ENCODE data around the gene DBN1. TPM values are rescaled to one million over a fixed set of nuclear protein-coding genes. Genes with fewer than 3 reads are reported as not detected.

The DBN1 gene
- total and polyA plus RNA-seq, 5 donors from 2014 or later: 0.13 to 2.3 TPM; not detected in 3

DNA sequence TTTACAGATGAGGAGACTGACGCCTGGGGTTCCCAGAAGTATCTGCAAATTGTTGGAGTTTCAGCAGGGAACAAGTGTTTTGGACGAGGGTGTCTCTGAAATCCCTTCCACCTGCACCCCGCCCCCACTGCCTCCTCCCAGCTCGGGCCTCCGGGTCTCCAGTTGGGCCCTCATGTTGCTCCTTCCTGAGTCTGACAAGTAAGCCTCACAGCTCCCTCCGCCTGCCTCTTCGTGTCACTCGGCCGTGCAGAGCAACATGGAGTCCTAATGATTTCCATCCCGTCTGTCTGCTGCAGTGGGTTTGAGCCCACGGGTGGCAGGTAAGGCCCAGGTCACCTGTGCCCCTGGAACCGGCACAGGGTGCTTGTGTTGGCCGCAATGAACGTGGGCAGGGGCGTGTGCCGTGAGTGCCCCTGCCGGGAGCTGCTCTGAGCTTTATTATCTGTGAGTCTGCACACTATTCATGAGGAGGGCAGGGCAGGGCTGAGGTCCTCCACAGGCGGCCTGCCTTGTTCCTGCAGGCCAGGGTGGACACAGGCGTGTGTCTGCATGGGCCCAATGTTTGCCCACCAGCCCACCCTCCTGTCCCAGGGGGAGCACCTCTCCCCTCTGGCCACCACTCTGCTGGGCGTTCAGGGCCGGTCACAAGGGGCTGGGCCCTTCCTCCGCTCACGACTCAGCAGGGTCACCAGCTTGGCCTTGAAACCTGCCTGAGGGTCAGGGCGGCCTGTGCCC, 30.1 kb upstream of the DBN1 start:
- Histone ChIP-seq H3K4me3 (ENCODE audit: low read depth, low read length) (no peak overlapping the region), H3K27ac (ENCODE audit: insufficient read depth, low read length, poor library complexity, severe bottlenecking) (no peak overlapping the region), H3K27me3 (ENCODE audit: control insufficient read depth, insufficient read depth, low read length) (peaks cover 2% of the 10 kb centered on the region), H3K36me3 (ENCODE audit: control insufficient read depth, insufficient read depth, low read length) (no peaks in the 10 kb centered on the region), H3K4me1 (ENCODE audit: control insufficient read depth, insufficient read depth, low read length, poor library complexity, severe bottlenecking) (peaks cover 4% of the 10 kb centered on the region), H3K9me3 (ENCODE audit: control insufficient read depth in 2 of 2, low read length in 2 of 2) (no peaks in the 10 kb centered on the region)
- DNase-seq: no peak
- ATAC-seq (ENCODE audit: low read depth in 2 of 2): no peak
- Mint-ChIP-seq H3K4me3 (no peak overlapping the region), H3K4me1 (peaks cover 0 to 11% (median 6%) of the 10 kb centered on the region in 4 donors), H3K27me3 (peaks cover 7% of the 10 kb centered on the region), H3K36me3 (no peaks in the 10 kb centered on the region), H3K27ac (peak overlapping the region in 1 of 3 donors; percentile 26), H3K9me3 (no peaks in the 10 kb centered on the region)

DNA sequence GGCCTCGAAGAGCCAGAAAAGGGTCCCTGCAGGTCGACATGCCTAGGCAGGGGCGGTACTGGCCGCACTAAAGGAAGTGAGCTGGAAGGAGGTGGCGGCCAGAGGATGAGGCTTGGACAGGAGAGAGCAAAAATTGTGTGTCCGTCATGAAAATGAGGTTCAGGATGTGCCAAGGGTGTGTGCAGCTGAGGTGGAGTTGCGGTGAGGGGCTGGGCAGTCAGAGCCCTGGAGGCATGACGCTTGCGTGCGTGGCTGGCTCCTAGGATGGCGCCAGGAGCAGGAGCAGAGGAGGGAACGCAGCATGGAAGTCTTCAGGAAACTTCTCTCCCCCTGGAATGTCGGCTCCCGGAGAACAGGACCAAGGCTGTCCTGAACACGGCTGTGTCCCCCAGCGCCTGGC, 29.5 kb upstream of the DBN1 start:
- H3K36me3 Mint-ChIP-seq: no peaks in the 10 kb centered on the region

DNA sequence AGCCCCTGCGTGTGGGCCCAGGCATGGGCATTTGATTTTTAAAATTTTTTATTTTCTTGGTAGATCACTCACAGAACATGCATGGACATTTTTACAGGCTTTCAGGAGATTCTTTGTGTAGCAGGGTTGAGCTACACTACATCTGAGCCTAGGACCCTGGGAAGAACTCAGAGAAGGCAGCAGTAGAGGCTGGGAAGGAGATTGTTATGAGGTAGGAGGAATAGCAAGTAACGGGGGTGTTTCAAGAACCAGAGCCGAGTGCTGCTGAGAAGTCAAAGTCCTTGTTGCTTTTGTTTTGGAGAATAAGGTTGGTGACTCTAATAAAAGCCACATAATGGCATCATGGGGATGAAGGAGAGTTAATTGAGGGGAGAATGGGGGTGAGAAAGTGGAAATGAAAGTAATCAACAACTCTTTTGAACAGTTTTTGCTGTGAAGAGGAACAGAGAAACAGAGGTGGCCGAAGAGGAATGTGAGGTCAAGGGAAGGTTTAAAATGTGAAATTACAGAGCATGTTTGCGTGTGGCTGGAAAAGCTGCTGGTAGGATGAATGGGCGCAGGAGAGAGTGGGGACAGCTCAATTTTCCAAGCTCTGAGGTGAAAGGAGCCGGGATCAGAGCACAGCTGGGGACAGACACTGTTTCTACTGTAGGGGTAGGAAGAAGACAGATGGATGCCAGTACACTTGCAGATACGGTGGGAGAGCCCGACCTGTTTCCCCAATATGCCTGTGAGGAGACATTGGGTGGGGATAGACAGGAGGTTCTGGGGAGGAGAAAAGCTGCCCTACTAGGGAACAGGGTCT, 28.6 kb upstream of the DBN1 start:
- no peaks in the 10 kb centered on the region for H3K9me3 ChIP-seq (ENCODE audit: control insufficient read depth in 2 of 2, low read length in 2 of 2)
- H3K9me3 Mint-ChIP-seq: no peaks in the 10 kb centered on the region
- H3K27ac ChIP-seq (ENCODE audit: insufficient read depth, low read length, poor library complexity, severe bottlenecking): no peak overlapping the region
- peaks cover 15% of the 10 kb centered on the region for H3K4me1 ChIP-seq (ENCODE audit: control insufficient read depth, insufficient read depth, low read length, poor library complexity, severe bottlenecking)
- DNase-seq: no peak
- H3K27me3 ChIP-seq (ENCODE audit: control insufficient read depth, insufficient read depth, low read length): peaks cover 3% of the 10 kb centered on the region
- H3K27ac Mint-ChIP-seq: no peak overlapping the region
- H3K4me3 Mint-ChIP-seq: peak overlapping the region in 1 of 4 donors; percentile 57
- H3K36me3 ChIP-seq (ENCODE audit: control insufficient read depth, insufficient read depth, low read length): no peaks in the 10 kb centered on the region
- H3K4me3 ChIP-seq (ENCODE audit: low read depth, low read length): no peak overlapping the region
- peaks cover 9% of the 10 kb centered on the region for H3K27me3 Mint-ChIP-seq
- peaks cover 0 to 18% (median 7%) of the 10 kb centered on the region in 4 donors for H3K4me1 Mint-ChIP-seq
- H3K36me3 Mint-ChIP-seq: no peaks in the 10 kb centered on the region
- ATAC-seq (ENCODE audit: low read depth in 2 of 2): no peak

More for the DNA sequence above, 29.5 kb upstream of the DBN1 start:
- H3K9me3 Mint-ChIP-seq: no peaks in the 10 kb centered on the region
- ATAC-seq (ENCODE audit: low read depth in 2 of 2) (no peak), DNase-seq (no peak)
- Histone ChIP-seq H3K9me3 (ENCODE audit: control insufficient read depth in 2 of 2, low read length in 2 of 2) (no peaks in the 10 kb centered on the region), H3K27me3 (ENCODE audit: control insufficient read depth, insufficient read depth, low read length) (peaks cover 3% of the 10 kb centered on the region), H3K36me3 (ENCODE audit: control insufficient read depth, insufficient read depth, low read length) (no peaks in the 10 kb centered on the region), H3K4me3 (ENCODE audit: low read depth, low read length) (no peak overlapping the region), H3K4me1 (ENCODE audit: control insufficient read depth, insufficient read depth, low read length, poor library complexity, severe bottlenecking) (peaks cover 10% of the 10 kb centered on the region), H3K27ac (ENCODE audit: insufficient read depth, low read length, poor library complexity, severe bottlenecking) (no peak overlapping the region)
- H3K4me3 Mint-ChIP-seq: no peak overlapping the region
- H3K27me3 Mint-ChIP-seq: peaks cover 9% of the 10 kb centered on the region
- peaks cover 0 to 15% (median 7%) of the 10 kb centered on the region in 4 donors for H3K4me1 Mint-ChIP-seq
- H3K27ac Mint-ChIP-seq: no peak overlapping the region

DNA sequence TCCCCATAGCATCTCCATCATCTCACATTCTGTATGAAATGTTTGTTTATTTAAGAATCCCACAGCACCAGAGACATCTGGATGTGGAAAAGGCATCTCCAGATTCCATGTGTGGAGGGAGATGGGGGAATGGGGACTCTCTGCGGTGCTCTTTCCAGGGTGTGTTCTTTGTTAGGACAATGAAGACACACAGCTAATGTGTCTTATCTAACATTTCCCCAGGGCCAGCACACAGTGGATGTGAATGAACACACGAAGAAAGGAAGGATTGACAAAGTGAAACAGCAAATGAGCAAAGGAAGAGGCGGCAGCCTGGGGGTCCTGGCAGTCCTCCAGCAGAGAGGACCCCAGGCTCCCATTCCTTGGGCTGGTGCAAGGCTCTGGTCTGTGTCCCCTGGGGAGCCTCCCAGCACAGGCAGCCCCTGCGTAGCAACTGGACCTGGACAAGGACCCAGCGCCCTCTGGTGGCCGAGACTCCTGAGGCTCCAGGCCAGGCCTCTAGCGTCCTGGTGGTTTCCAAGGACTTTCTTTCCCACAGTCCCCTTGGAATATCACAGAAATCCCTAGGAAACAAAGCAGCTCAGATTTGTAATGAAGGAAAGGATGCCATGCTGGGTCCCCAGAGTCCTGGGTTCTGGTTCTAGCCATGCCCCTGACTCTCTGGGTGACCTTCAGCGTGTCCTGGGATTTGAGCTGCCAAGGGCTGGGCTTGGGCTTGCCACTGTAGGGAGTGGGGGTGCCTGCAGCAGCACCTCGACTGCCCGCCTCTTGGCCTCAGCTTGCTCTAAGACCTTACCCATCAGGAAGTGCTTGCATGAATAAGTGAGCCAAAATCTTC, 27.5 kb upstream of the DBN1 start:
- H3K4me1 Mint-ChIP-seq: peaks cover 0 to 23% (median 10%) of the 10 kb centered on the region in 4 donors
- H3K27ac Mint-ChIP-seq: no peak overlapping the region
- H3K27me3 ChIP-seq (ENCODE audit: control insufficient read depth, insufficient read depth, low read length): peaks cover 3% of the 10 kb centered on the region
- no peaks in the 10 kb centered on the region for H3K36me3 ChIP-seq (ENCODE audit: control insufficient read depth, insufficient read depth, low read length)
- H3K4me3 ChIP-seq (ENCODE audit: low read depth, low read length): no peak overlapping the region
- ATAC-seq (ENCODE audit: low read depth in 2 of 2) (peak in 1 of 2 donors; percentile 25), DNase-seq (peak; percentile 72 to 74 (median 74))
- peaks cover 26% of the 10 kb centered on the region for H3K4me1 ChIP-seq (ENCODE audit: control insufficient read depth, insufficient read depth, low read length, poor library complexity, severe bottlenecking)
- peaks cover 9% of the 10 kb centered on the region for H3K27me3 Mint-ChIP-seq
- no peak overlapping the region for H3K27ac ChIP-seq (ENCODE audit: insufficient read depth, low read length, poor library complexity, severe bottlenecking)
- no peaks in the 10 kb centered on the region for H3K9me3 ChIP-seq (ENCODE audit: control insufficient read depth in 2 of 2, low read length in 2 of 2)
- H3K4me3 Mint-ChIP-seq: peak overlapping the region in 2 of 4 donors; percentile 3 to 73
- H3K9me3 Mint-ChIP-seq: no peaks in the 10 kb centered on the region
- H3K36me3 Mint-ChIP-seq: no peaks in the 10 kb centered on the region

DNA sequence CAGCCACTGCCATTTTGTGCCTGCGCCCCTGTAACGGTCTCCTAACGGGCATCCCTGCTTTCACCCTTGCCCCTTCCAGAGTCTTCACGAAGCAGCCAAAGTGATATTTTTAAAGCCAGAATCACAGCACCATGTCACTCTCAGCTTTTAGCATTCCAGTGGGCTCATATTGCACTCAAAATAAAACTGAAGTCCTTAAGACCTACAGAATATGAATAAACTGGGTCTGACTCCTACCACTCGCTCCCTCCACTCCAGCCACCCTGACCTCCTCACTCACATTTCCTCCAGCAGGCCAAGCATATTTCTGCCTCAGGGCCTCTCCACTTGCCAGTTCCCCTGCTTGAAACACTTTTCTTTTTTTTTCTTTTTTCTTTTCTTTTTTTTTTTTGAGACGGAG, 26.4 kb upstream of the DBN1 start:
- Mint-ChIP-seq H3K4me1 (peaks cover 0 to 26% (median 11%) of the 10 kb centered on the region in 4 donors), H3K4me3 (peak overlapping the region; percentile 29 to 71 (median 46)), H3K27me3 (peaks cover 9% of the 10 kb centered on the region), H3K27ac (peak overlapping the region in 1 of 3 donors; percentile 7), H3K9me3 (no peaks in the 10 kb centered on the region), H3K36me3 (no peaks in the 10 kb centered on the region)
- Histone ChIP-seq H3K9me3 (ENCODE audit: control insufficient read depth in 2 of 2, low read length in 2 of 2) (no peaks in the 10 kb centered on the region), H3K27me3 (ENCODE audit: control insufficient read depth, insufficient read depth, low read length) (peaks cover 3% of the 10 kb centered on the region), H3K27ac (ENCODE audit: insufficient read depth, low read length, poor library complexity, severe bottlenecking) (no peak overlapping the region), H3K36me3 (ENCODE audit: control insufficient read depth, insufficient read depth, low read length) (no peaks in the 10 kb centered on the region), H3K4me1 (ENCODE audit: control insufficient read depth, insufficient read depth, low read length, poor library complexity, severe bottlenecking) (peaks cover 26% of the 10 kb centered on the region), H3K4me3 (ENCODE audit: low read depth, low read length) (no peak overlapping the region)
- ATAC-seq (ENCODE audit: low read depth in 2 of 2) (no peak), DNase-seq (no peak)

DNA sequence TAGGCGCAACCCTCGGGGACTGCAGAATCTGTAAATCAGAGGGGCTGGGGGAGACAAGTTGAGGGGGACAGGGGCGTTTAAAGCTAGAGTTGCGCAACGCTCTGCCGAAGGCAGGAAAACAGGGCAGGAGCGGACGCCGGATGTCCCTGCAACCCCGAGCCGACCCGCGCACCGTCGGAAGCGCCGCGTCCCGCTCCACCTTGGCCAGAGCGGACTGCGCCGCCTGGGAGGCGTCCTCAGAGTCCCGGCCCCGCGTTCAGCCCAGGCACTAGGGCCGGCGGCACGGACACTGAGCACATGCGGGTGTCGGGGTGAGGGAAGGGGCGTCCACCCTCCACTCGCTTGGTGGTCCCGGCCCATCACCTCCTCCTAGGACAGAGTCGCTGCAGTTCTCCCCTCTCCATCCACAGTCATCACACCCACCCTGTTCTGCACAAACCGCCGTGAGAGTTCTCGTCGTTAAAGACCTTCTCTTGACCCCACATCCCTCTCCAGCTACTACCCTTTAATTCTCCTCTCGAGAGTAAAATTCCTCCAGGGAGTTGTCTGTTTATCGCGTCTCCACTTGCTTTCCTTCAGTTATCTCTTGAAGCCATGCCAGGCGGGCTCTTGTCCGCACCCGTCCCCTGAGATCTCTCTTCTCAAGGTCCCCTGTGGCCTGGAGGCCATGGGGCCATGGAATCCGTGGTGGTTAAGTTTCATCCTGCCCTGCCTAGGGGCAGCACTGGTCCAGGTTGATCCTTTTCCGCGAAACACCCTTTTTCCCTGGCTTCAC, 24.8 kb upstream of the DBN1 start:
- H3K4me1 ChIP-seq (ENCODE audit: control insufficient read depth, insufficient read depth, low read length, poor library complexity, severe bottlenecking): peaks cover 26% of the 10 kb centered on the region
- H3K4me1 Mint-ChIP-seq: peaks cover 0 to 29% (median 12%) of the 10 kb centered on the region in 4 donors
- peak in 1 of 3 donors; percentile 14 for DNase-seq
- peak overlapping the region; percentile 81 to 96 (median 88) for H3K4me3 Mint-ChIP-seq
- H3K27me3 Mint-ChIP-seq: peaks cover 9% of the 10 kb centered on the region
- no peaks in the 10 kb centered on the region for H3K36me3 ChIP-seq (ENCODE audit: control insufficient read depth, insufficient read depth, low read length)
- no peaks in the 10 kb centered on the region for H3K9me3 ChIP-seq (ENCODE audit: control insufficient read depth in 2 of 2, low read length in 2 of 2)
- peak overlapping the region; percentile 15 for H3K27ac ChIP-seq (ENCODE audit: insufficient read depth, low read length, poor library complexity, severe bottlenecking)
- H3K4me3 ChIP-seq (ENCODE audit: low read depth, low read length): peak overlapping the region; percentile 53
- ATAC-seq (ENCODE audit: low read depth in 2 of 2): no peak
- peak overlapping the region in 2 of 3 donors; percentile 54 to 55 for H3K27ac Mint-ChIP-seq
- H3K27me3 ChIP-seq (ENCODE audit: control insufficient read depth, insufficient read depth, low read length): peaks cover 3% of the 10 kb centered on the region
- H3K36me3 Mint-ChIP-seq: no peaks in the 10 kb centered on the region
- no peaks in the 10 kb centered on the region for H3K9me3 Mint-ChIP-seq

All from CD4-positive, CD25-positive, alpha-beta regulatory T cell (primary cell).